IPS DF 6.9 (cell line): Measurements from ENCODE around the gene FLII.

Experiments used
- DNase-seq: peaks from one replicate; pipeline ENCODE4 v3.0.0-alpha.2; 2013; ENCODE audit warnings: low read depth, low spot score
- H3K27ac ChIP-seq: one replicate; pipeline ENCODE4 v1.5.1; 2013; ENCODE audit warnings: low read length, control low read depth
- H3K27me3 ChIP-seq: 2 replicates; pipeline ENCODE4 v1.6.1; 2013; ENCODE audit warnings: mild to moderate bottlenecking, low read length; ENCODE audit not compliant: control insufficient read depth, insufficient read depth
- H3K36me3 ChIP-seq: 2 replicates; pipeline ENCODE4 v1.6.1; 2013; ENCODE audit warnings: low read length; ENCODE audit not compliant: control insufficient read depth, insufficient read depth
- H3K4me1 ChIP-seq: 2 replicates; pipeline ENCODE4 v1.6.1; 2013; ENCODE audit warnings: low read length; ENCODE audit not compliant: control insufficient read depth, insufficient read depth
- H3K4me3 ChIP-seq: 2 replicates; pipeline ENCODE4 v1.5.1; 2013; ENCODE audit warnings: mild to moderate bottlenecking, low read length
- H3K9me3 ChIP-seq: 2 replicates; pipeline ENCODE4 v1.6.1; 2013; ENCODE audit warnings: low read length, inconsistent platforms; ENCODE audit not compliant: control insufficient read depth, insufficient read depth
- WGBS: extraction: QIAGEN DNeasy Blood & Tissue Kit; methylation state at CpG from one replicate; pipeline ENCODE4 v1.1.7; 2013; ENCODE audit warnings: mixed read lengths, missing lambda C conversion rate; ENCODE audit not compliant: insufficient read length, insufficient coverage; 5-methylcytosine and 5-hydroxymethylcytosine counted together

Gene FLII

GRCh38 chr17:18252160-18252559, 6.4 kb downstream of the FLII start:
- Histone ChIP-seq H3K36me3 (peaks cover 47% of the 10 kb centered on the region), H3K4me3 (no peak overlapping the region), H3K4me1 (peaks cover 2% of the 10 kb centered on the region; the same call in 1 of the 2 replicates), H3K27ac (no peak overlapping the region), H3K27me3 (no peaks in the 10 kb centered on the region), H3K9me3 (no peaks in the 10 kb centered on the region)
- no peak for DNase-seq
- no CpG with 5 or more reads among the region's 5 CpGs for WGBS

DNA sequence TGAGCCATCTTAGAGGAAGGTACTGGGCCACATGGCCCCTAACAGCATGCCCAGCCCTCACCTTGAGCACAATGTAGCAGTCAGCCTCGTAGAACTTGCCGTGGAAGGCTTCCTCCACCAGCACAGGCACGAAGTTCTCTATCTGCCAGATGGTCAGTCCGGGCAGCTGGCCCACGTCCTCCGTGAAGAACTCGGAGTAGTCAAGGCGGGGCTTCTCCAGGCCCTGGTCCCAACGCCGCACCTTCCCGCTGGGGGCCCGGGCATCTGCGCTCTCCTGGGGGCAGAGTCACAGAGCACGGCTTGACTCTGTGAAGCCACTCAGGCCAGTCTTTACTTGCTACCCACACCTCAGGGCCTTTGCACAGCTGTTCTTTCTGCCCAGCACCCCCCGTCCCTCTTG, 7.3 kb downstream of the FLII start:
- Histone ChIP-seq H3K9me3 (no peaks in the 10 kb centered on the region), H3K36me3 (peaks cover 43% of the 10 kb centered on the region), H3K4me3 (no peak overlapping the region), H3K4me1 (peaks cover 6% of the 10 kb centered on the region), H3K27ac (no peak overlapping the region), H3K27me3 (no peaks in the 10 kb centered on the region)
- no peak for DNase-seq
- WGBS: no CpG with 5 or more reads among the region's 15 CpGs

DNA sequence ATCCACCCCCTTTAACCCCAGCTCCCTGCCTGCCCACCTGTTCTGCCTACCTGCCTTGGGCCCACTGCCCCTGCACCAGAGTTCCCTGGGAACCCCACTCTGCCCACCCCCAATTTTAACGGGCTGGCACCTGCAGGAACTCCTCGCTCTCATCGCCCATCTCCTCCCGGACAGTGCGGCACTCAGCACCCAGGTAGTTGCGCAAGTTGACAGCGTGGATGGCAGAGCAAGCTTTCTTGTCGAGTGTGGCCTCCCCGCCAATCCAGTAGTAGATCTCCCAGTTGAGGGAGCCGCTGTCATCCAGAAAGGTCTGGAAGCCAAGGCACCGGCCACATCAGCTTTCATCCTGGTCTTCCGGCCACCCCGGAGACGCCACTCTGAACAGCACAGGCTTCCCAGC, 7.8 kb downstream of the FLII start:
- no CpG with 5 or more reads among the region's 14 CpGs for WGBS
- peaks cover 48% of the 10 kb centered on the region for H3K36me3 ChIP-seq
- H3K27ac ChIP-seq: no peak overlapping the region
- no peak overlapping the region for H3K4me3 ChIP-seq
- peaks cover 9% of the 10 kb centered on the region for H3K4me1 ChIP-seq
- H3K27me3 ChIP-seq: no peaks in the 10 kb centered on the region
- DNase-seq: no peak
- no peaks in the 10 kb centered on the region for H3K9me3 ChIP-seq

GRCh38 chr17:18250259-18250658, 8.3 kb downstream of the FLII start:
- H3K27ac ChIP-seq: no peak overlapping the region
- DNase-seq: no peak
- H3K27me3 ChIP-seq: no peaks in the 10 kb centered on the region
- H3K4me1 ChIP-seq: peaks cover 9% of the 10 kb centered on the region
- WGBS: no CpG with 5 or more reads among the region's 9 CpGs
- H3K9me3 ChIP-seq: no peaks in the 10 kb centered on the region
- H3K4me3 ChIP-seq: no peak overlapping the region
- peaks cover 53% of the 10 kb centered on the region for H3K36me3 ChIP-seq

GRCh38 chr17:18248811-18249210, 9.7 kb downstream of the FLII start:
- WGBS: no CpG with 5 or more reads among the region's 7 CpGs
- Histone ChIP-seq H3K27ac (no peak overlapping the region), H3K27me3 (no peaks in the 10 kb centered on the region), H3K36me3 (peaks cover 50% of the 10 kb centered on the region), H3K9me3 (no peaks in the 10 kb centered on the region), H3K4me1 (peaks cover 9% of the 10 kb centered on the region), H3K4me3 (no peak overlapping the region)
- DNase-seq: no peak

- H3K9me3 ChIP-seq: no peaks in the 10 kb centered on the region
- H3K27me3 ChIP-seq: no peaks in the 10 kb centered on the region
- DNase-seq: no peak
- H3K27ac ChIP-seq: no peak overlapping the region
- no CpG with 5 or more reads among the region's 9 CpGs for WGBS
- peaks cover 50% of the 10 kb centered on the region for H3K36me3 ChIP-seq
- no peak overlapping the region for H3K4me3 ChIP-seq
- peaks cover 9% of the 10 kb centered on the region for H3K4me1 ChIP-seq
These were observed 10.2 kb downstream of the FLII start for GRCh38 chr17:18248300-18248731.

DNA sequence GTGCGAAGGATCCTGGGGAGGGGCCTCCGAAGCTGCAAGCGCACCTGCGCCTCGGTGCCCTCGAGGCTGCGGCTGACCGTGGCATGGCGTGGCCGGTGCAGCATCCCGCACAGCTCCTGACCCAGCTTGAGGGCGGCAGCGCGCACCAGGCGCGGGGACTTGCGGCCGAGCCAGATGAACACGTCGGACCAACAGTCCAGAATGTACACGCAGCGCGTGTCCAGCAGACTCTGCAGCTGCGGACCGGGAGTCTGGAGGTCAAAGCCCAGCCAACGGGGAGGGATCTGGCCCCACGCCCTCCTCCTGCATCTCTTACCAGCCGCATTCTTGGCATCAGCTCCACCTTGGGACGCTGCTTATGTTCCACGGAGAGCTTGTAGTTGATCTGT, 10.9 kb downstream of the FLII start:
- Histone ChIP-seq H3K27ac (no peak overlapping the region), H3K27me3 (no peaks in the 10 kb centered on the region), H3K36me3 (peaks cover 48% of the 10 kb centered on the region), H3K4me3 (no peak overlapping the region), H3K9me3 (no peaks in the 10 kb centered on the region), H3K4me1 (peaks cover 9% of the 10 kb centered on the region)
- no CpG with 5 or more reads among the region's 30 CpGs for WGBS
- no peak for DNase-seq

DNA sequence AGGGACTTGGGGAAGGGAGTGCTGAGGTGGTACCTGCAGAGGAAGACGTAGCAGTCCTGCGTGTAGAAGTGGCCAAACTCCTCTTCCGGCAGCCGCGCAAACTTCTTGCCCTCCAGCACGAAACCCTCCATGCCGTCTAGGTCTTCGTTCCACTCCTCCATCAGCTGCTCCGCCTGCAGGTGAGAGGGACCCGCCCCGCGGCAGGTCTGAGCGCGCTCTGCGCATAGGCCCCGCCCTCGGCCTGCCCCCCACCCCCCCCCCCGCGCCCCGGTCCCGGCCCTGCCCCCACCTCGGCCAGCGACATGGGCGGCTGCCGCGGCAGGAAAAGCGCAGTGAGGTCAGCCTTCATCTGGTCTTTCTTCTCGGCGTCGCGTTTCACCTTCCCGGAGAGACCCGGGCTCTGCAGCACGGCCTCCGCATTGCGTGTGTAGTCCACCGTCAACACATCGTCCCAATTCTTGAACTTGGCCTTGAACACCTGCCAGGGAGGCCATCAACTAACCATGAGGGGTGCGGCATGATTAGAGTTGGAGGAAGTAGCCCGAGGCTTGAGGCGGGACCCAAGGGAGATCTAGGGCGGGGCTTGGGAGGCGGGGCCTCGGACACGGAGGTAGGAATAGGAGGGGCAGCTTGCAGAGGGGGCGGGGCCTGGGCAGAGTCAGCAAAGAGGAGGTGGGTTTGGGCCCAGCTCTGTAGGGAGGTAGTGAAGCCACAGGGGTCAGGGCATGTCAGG, 11.5 kb downstream of the FLII start:
- Histone ChIP-seq H3K4me3 (peak overlapping the region; percentile 46; the same call in 1 of the 2 replicates), H3K36me3 (peaks cover 46% of the 10 kb centered on the region)
- WGBS: no CpG with 5 or more reads among the region's 46 CpGs

GRCh38 chr17:18246109-18246725, 12.3 kb downstream of the FLII start:
- peaks cover 9% of the 10 kb centered on the region for H3K4me1 ChIP-seq
- peaks cover 45% of the 10 kb centered on the region for H3K36me3 ChIP-seq
- H3K9me3 ChIP-seq: no peaks in the 10 kb centered on the region
- WGBS: no CpG with 5 or more reads among the region's 24 CpGs
- no peaks in the 10 kb centered on the region for H3K27me3 ChIP-seq
- H3K4me3 ChIP-seq: no peak overlapping the region; the same call in 1 of the 2 replicates
- no peak for DNase-seq
- no peak overlapping the region for H3K27ac ChIP-seq

More for the DNA sequence above, 11.5 kb downstream of the FLII start:
- Histone ChIP-seq H3K27me3 (no peaks in the 10 kb centered on the region), H3K4me1 (peaks cover 9% of the 10 kb centered on the region), H3K9me3 (no peaks in the 10 kb centered on the region), H3K27ac (no peak overlapping the region)
- DNase-seq: no peak

DNA sequence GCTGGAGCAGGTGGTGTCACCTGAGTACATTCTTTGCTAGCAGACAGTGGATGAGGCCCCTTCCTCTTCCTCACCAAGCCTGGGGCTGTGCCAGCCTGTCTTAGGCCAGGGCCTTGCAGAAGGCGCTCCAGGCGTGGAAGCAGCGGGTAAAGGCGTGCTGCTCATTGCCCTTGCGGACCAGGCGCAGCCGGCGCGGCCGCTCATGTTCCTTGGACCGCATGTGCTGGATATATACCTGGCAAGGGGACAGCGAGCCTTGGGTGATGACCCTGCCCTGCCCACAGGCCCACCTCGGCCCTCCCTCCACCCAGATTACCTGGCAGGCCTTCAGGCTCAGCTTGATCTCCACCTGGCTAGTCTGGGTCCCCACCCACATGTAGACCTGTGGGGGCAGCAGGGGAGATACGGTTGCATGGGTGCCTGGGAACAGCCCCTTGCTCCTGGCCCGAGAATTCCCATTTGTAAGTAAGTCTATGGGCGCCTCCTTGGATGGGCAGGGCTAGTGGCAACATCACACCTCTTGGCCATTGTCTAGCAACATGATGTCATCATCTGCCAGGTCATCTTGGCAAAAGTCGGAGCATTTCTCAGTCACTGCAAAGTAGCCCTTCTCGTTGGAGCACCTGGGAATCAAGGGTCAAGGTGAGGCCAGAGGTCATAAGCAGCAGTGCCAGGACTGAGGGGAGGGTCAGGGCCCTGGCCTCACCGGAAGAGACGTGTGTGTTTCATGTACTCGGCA, 13.3 kb downstream of the FLII start:
- H3K27me3 ChIP-seq: no peaks in the 10 kb centered on the region
- no peak for DNase-seq
- H3K4me1 ChIP-seq: peaks cover 9% of the 10 kb centered on the region
- H3K9me3 ChIP-seq: no peaks in the 10 kb centered on the region
- no peak overlapping the region for H3K4me3 ChIP-seq
- peaks cover 43% of the 10 kb centered on the region for H3K36me3 ChIP-seq
- H3K27ac ChIP-seq: no peak overlapping the region
- no CpG with 5 or more reads among the region's 21 CpGs for WGBS
